Right atrium auricular region (tissue), 2 donors: ENCODE measurements around the gene C9orf153. TPM values are rescaled to one million over a fixed set of nuclear protein-coding genes. Genes with fewer than 3 reads are reported as not detected.

Experiments
- DNase-seq: peaks from one replicate; pipeline ENCODE4 v3.0.0-alpha.2; 2019; ENCODE audit warnings: low spot score
- H3K27ac ChIP-seq, 2 donors: fragments of 200-600 bp; sonication (generic); 1 replicate in 1 of 2; 2 replicates in 1 of 2; pipeline ENCODE4 v1.5.1; 2016 to 2019
- H3K27me3 ChIP-seq, 2 donors: fragments of 200-600 bp; sonication (generic); one replicate each; pipeline versions ENCODE4 v1.5.1 to v1.6.0; 2017 to 2019
- H3K36me3 ChIP-seq: fragments of 200-600 bp; sonication (generic); one replicate; pipeline ENCODE4 v1.5.1; 2016
- H3K4me1 ChIP-seq, 2 donors: fragments of 200-600 bp; sonication (generic); one replicate each; pipeline versions ENCODE4 v1.5.1 to v1.6.0; 2017 to 2019
- H3K4me3 ChIP-seq, 2 donors: fragments of 200-600 bp; sonication (generic); 1 replicate in 1 of 2; 2 replicates in 1 of 2; pipeline ENCODE4 v1.5.1; 2017 to 2019; ENCODE audit warnings: mild to moderate bottlenecking in 1 of 2, moderate library complexity in 1 of 2
- H3K9me3 ChIP-seq, 2 donors: fragments of 200-600 bp; sonication (generic); one replicate each; pipeline ENCODE4 v1.5.1; 2019
- CTCF ChIP-seq, 2 donors: fragments of 200-600 bp; sonication (generic); IDR thresholded peaks; one replicate each; pipeline ENCODE4 v1.5.1; 2019; ENCODE audit warnings: antibody characterized with exemption in 2 of 2
- total RNA-seq, 2 donors: library from RNA; depleted of rRNA; stranded (reverse); fragments of >200 nt; gene quantifications; one replicate each; pipeline ENCODE4 v1.1.0, GENCODE V29; 2016

C9orf153 gene
- total RNA-seq, 2 donors from 2014 or later, result 0.28 TPM; not detected in 1

GRCh38 chr9:86248746-86249145 is 10.7 kb downstream of the C9orf153 start:
- Histone ChIP-seq H3K36me3 (no peaks in the 10 kb centered on the region), H3K9me3 (no peaks in the 10 kb centered on the region), H3K27ac (no peak overlapping the region), H3K4me3 (no peak overlapping the region), H3K4me1 (no peaks in the 10 kb centered on the region), H3K27me3 (no peaks in the 10 kb centered on the region)
- DNase-seq, result no peak
- TF ChIP-seq CTCF (IDR thresholded peaks at IDR 0.05), result no peak

GRCh38 chr9:86246752-86247161 is 12.7 kb downstream of the C9orf153 start:
- TF ChIP-seq CTCF (IDR thresholded peaks at IDR 0.05), result peak in 1 of 2 donors; percentile 33
- Histone ChIP-seq H3K27ac (no peak overlapping the region), H3K36me3 (no peaks in the 10 kb centered on the region), H3K27me3 (no peaks in the 10 kb centered on the region), H3K9me3 (no peaks in the 10 kb centered on the region), H3K4me3 (no peak overlapping the region), H3K4me1 (no peaks in the 10 kb centered on the region)
- no peak for DNase-seq

GRCh38 chr9:86242071-86242470 is 17.4 kb downstream of the C9orf153 start:
- H3K4me1 ChIP-seq, result no peaks in the 10 kb centered on the region
- no peak for DNase-seq
- no peaks in the 10 kb centered on the region for H3K9me3 ChIP-seq
- H3K4me3 ChIP-seq, result no peak overlapping the region
- no peaks in the 10 kb centered on the region for H3K27me3 ChIP-seq
- H3K36me3 ChIP-seq, result no peaks in the 10 kb centered on the region
- TF ChIP-seq CTCF (IDR thresholded peaks at IDR 0.05), result no peak
- H3K27ac ChIP-seq, result no peak overlapping the region

GRCh38 chr9:86241216-86241615 is 18.2 kb downstream of the C9orf153 start:
- Histone ChIP-seq H3K4me1 (no peaks in the 10 kb centered on the region), H3K27ac (no peak overlapping the region), H3K36me3 (no peaks in the 10 kb centered on the region), H3K9me3 (no peaks in the 10 kb centered on the region), H3K4me3 (no peak overlapping the region), H3K27me3 (no peaks in the 10 kb centered on the region)
- no peak for DNase-seq
- no peak for TF ChIP-seq CTCF (IDR thresholded peaks at IDR 0.05)

GRCh38 chr9:86238861-86239770 is 20.3 kb downstream of the C9orf153 start:
- no peak overlapping the region for H3K4me3 ChIP-seq
- no peak for TF ChIP-seq CTCF (IDR thresholded peaks at IDR 0.05)
- H3K9me3 ChIP-seq, result no peaks in the 10 kb centered on the region

More at GRCh38 chr9:86238861-86239770, 20.3 kb downstream of the C9orf153 start:
- Histone ChIP-seq H3K4me1 (no peaks in the 10 kb centered on the region), H3K36me3 (no peaks in the 10 kb centered on the region), H3K27ac (no peak overlapping the region), H3K27me3 (no peaks in the 10 kb centered on the region)
- no peak for DNase-seq
